ENCODE results near the gene NAA20.
"Not testable (repeated sequence)": the region's sequence is repeated elsewhere in the genome, so short reads cannot be mapped to it uniquely, and the experiment has no call there.

Gene NAA20

GRCh38 chr20:19996222-19996621, 20.9 kb upstream of the NAA20 start:
- no peak for DNase-seq (ENCODE audit: extremely low read depth, low read depth)
- TF ChIP-seq CTCF (IDR thresholded peaks at IDR 0.05; ENCODE audit: low read depth, low read length, missing control alignments) = no peak

GRCh38 chr20:19996917-19997316, 20.2 kb upstream of the NAA20 start:
- no peak for TF ChIP-seq CTCF (IDR thresholded peaks at IDR 0.05; ENCODE audit: low read depth, low read length, missing control alignments)
- no peak overlapping the region for H3K4me3 ChIP-seq (replicated peaks; ENCODE audit: low read depth, low read length)
- no peak for DNase-seq (ENCODE audit: extremely low read depth, low read depth)

More at GRCh38 chr20:19996222-19996621, 20.9 kb upstream of the NAA20 start:
- H3K4me3 ChIP-seq (replicated peaks; ENCODE audit: low read depth, low read length) = no peak overlapping the region

GRCh38 chr20:19998990-19999705, 18.0 kb upstream of the NAA20 start:
- no peak overlapping the region for H3K4me3 ChIP-seq (replicated peaks; ENCODE audit: low read depth, low read length)
- DNase-seq (ENCODE audit: extremely low read depth, low read depth) = no peak
- TF ChIP-seq CTCF (IDR thresholded peaks at IDR 0.05; ENCODE audit: low read depth, low read length, missing control alignments) = no peak

- no peak for DNase-seq (ENCODE audit: extremely low read depth, low read depth)
- no peak for TF ChIP-seq CTCF (IDR thresholded peaks at IDR 0.05; ENCODE audit: low read depth, low read length, missing control alignments)
- no peak overlapping the region for H3K4me3 ChIP-seq (replicated peaks; ENCODE audit: low read depth, low read length)
Observed at GRCh38 chr20:20000211-20000968, 16.8 kb upstream of the NAA20 start.

DNA sequence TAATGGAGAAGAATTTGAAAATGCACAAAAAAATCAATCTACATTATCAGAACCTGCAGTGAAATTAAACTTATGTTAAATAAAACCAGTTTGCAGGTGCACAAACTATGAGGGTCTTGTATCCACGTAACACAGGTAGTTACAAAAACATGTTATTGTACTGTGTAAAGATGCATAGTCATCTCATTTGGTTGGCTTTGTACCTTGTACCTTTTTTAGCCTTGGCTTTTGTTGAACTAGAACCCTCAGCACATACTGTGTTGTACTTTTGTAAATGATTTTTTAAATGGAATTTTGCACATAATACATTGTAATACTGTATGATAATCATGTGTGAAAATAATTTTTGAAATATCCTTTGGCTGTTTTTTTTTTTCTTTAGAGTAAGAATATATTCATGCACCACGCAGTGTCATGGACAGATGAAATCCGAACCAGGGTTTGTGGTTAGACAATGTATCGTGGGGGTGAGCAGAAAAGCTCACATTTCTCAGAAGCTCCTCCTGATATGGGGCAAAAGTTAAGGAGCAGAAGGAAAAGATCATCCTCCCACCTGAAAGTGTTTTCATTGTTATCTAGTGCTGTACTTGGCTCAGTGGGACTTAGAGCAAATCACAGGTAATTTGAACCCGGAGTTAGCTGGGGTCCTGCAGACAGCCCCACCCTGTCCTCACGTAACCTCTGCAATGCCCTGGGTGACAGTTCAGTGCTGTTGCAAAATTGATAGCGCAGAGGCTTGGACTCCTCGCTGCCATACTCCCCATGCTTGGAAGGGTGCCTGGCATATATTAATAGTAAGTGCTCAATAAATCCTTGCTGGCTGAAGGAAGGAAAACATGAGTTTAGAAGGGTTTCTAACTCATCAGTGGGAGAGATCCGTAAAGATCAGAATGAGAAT, 14.8 kb upstream of the NAA20 start:
- no peak for DNase-seq (ENCODE audit: extremely low read depth, low read depth)
- no peak for TF ChIP-seq CTCF (IDR thresholded peaks at IDR 0.05; ENCODE audit: low read depth, low read length, missing control alignments)
- H3K4me3 ChIP-seq (replicated peaks; ENCODE audit: low read depth, low read length) = no peak overlapping the region

- no peak overlapping the region for H3K4me3 ChIP-seq (replicated peaks; ENCODE audit: low read depth, low read length)
- DNase-seq (ENCODE audit: extremely low read depth, low read depth) = no peak
Observed at GRCh38 chr20:20003031-20003954, 13.9 kb upstream of the NAA20 start.

GRCh38 chr20:20003955-20004322, 13.2 kb upstream of the NAA20 start:
- DNase-seq (ENCODE audit: extremely low read depth, low read depth); H3K4me3 ChIP-seq (replicated peaks; ENCODE audit: low read depth, low read length): not testable (repeated sequence)

More at GRCh38 chr20:20003031-20003954, 13.9 kb upstream of the NAA20 start:
- no peak for TF ChIP-seq CTCF (IDR thresholded peaks at IDR 0.05; ENCODE audit: low read depth, low read length, missing control alignments)
